NCI-H2081 (cell line): ENCODE measurements around the gene TLCD3B.

Source experiments
- DNase-seq, 2 experiments: peaks; one replicate each; lab custom pipeline; 2025; lab: John Stamatoyannopoulos, UW

TLCD3B gene, protein sequence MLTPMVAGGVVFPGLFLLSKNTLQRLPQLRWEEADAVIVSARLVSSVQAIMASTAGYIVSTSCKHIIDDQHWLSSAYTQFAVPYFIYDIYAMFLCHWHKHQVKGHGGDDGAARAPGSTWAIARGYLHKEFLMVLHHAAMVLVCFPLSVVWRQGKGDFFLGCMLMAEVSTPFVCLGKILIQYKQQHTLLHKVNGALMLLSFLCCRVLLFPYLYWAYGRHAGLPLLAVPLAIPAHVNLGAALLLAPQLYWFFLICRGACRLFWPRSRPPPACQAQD

DNA sequence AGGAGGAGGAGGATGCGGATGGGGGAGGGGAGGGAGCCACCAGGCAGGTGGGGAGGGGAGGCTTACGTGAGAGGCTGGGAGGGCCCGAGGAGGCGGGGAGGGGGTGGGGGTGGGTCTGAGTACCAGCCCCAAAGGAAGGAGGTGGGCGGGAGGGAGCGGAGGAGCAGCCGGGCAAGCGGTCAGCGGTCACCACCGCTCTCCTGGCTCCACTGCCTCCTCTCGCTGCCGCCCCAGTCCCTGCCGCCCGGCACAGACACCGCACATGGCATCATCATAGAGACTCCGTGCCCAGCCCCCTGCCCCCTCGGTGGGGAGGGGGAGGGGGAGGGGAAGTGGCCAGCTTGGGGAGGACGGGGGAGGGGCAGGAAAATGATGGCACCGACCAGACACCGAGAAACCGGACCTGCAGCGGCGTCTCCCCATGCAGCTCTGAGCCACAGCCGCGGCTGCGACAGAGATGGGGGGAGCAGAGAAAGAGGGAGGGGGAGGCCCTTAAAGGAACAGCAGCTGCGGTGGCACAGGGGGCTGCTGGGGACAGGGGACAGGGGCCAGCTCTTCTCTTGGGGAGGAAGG lies at the start of gene TLCD3B:
Gene TLCD3B (minus strand): TSS at position 431 of the 573 bp plus-strand sequence. CDS start 744 bp downstream, outside the sequence.
- DNase-seq, result peak in 1 of 2 experiments; percentile 20

DNA sequence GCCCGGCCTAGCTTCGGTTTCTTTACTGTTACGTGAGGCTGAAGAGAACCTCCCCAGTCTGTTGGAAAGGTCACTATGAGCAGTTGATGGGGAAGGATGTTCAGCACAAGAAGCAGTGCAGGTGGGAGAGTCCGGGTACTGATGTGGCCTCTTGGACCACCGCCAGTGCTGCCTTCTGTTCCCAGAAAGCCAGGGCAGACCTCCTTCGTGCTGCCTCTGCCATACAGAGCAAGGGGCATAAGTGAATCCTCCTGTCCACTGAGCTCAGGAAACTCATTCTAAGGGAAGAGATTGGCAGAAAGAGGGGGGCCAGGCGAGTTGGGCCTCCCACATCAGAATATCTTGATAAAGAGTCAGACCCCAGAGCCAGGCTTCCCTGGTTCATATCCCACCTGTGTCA lies 48.4 kb upstream of the TLCD3B start:
- DNase-seq, result no peak

DNA sequence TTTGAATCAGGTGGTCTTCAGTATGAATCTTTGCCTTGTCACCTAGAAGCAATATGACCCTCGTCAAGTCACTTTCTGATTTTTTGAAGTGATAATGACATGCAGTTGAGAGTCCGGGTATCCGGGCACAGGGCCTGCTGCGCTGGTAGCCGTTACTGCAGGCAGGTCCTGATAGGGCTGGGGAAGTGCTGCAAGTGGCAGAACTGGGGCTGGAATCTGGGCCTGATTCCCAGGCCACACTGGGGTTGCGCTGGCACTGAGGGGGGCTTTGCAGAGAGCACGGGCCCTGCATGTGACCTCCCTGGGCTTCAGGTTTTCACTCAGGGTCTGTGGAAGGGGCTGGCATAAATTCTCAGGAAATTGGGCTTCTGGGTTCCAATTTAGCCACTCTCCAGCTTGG lies 47.7 kb upstream of the TLCD3B start:
- no peak for DNase-seq

DNA sequence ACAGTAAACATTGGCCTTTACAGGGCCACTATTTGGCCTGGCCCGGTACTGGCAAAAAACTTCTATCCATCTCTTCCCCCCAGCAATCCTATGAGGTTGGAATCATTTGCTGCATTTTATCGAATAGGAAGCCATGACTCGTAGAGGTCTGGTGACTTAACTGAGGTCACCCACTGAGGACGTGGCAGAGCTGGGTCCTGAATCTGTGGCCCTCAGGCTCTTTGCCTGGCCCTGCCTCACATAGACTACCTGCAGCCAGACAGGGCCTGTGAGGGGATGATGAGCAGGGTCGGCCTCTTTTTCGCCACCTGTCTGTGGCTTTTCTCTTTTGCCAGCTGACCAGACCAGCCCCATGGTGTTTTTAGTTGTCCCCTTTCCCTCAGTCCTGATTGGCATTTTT lies 46.6 kb upstream of the TLCD3B start:
- no peak for DNase-seq

GRCh38 chr16:30076276-30076791 lies 45.3 kb upstream of the TLCD3B start:
- DNase-seq, result no peak

GRCh38 chr16:30075503-30076275 lies 44.6 kb upstream of the TLCD3B start, which contains the start of gene PPP4C:
PPP4C (plus strand) TSS chr16:30075994; CDS start chr16:30076378, 384 bp downstream.
- DNase-seq, result peak; percentile 74 to 82

DNA sequence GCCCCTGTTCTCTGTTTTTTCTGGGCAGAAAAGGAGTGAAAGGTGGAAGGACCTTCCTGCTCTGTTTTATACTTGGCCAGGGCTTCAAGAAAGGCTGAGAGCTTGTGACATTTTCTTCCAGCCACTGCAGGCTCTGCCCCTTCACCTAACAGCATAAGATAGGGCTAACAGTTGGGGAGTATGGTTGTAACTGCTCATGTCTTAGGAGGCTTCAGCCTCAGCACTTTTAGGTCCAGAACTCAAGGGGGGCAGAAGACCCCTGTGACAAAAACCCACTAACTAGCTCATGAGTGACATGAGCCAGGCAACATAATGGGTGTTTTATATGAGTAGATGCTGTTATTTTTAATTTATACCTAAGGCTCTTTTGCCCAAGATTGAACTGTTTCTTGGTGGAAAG lies 39.4 kb upstream of the TLCD3B start:
- DNase-seq, result no peak

DNA sequence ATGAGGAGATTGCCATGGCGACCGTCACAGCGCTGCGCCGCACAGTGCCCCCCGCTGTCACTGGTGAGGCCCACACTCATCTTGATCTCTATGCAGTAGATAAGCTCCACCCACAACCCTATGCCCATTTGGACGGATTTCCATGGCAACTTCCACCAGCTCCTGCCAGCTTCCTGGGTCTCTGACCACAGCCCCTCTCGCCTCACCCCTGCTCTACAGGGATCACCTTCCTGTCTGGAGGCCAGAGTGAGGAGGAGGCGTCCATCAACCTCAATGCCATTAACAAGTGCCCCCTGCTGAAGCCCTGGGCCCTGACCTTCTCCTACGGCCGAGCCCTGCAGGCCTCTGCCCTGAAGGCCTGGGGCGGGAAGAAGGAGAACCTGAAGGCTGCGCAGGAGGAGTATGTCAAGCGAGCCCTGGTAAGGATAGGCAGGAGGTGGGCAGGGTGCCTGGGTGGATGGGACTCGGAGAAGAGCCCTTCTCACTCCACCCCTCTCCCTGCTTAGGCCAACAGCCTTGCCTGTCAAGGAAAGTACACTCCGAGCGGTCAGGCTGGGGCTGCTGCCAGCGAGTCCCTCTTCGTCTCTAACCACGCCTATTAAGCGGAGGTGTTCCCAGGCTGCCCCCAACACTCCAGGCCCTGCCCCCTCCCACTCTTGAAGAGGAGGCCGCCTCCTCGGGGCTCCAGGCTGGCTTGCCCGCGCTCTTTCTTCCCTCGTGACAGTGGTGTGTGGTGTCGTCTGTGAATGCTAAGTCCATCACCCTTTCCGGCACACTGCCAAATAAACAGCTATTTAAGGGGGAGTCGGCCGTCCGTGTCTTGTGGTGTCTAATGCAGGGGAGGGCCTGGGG lies 38.8 kb upstream of the TLCD3B start:
- no peak for DNase-seq

DNA sequence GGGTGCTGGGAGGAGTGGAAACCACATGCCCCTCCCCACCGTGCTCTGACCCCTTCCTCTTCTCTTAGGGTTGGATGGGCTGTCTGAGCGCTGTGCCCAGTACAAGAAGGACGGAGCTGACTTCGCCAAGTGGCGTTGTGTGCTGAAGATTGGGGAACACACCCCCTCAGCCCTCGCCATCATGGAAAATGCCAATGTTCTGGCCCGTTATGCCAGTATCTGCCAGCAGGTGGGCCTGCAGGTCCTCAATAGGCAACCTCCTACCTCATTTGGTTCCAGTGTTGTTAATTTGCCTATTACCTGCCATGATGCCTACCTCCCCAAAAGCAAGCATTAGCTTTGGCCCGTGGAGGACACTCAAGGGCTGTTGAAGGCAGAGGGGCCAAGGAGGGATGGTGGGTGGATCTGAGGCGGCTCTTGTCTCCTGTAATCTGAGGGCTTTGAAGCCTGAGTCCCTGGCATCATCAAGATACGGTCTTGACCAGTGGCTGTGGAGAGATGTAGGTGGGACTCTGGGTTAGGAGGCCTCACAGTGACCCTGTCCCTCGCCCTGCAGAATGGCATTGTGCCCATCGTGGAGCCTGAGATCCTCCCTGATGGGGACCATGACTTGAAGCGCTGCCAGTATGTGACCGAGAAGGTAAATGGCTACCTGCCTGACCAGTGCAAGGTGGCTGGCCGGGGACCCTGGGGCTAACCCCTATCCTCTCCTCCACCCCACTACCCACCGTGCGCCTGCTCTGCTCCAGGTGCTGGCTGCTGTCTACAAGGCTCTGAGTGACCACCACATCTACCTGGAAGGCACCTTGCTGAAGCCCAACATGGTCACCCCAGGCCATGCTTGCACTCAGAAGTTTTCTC lies 37.9 kb upstream of the TLCD3B start:
- DNase-seq, result no peak

DNA sequence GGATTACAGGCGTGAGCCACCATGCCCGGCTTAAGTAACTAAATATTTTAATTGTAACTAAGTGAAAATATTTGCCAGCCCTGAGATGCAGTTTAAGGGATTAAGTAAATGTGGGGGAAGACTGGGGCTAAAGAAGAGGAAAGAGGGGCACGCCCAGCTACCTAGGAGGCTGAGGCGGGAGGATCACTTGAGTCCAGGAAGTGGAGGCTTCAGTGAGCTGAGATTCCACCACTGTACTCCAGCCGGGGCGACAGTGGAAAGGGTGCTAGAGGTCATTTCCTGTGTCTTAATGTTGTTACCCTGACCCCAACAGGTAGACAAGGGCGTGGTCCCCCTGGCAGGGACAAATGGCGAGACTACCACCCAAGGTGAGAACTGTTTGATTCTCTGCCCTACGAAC lies 37.3 kb upstream of the TLCD3B start:
- DNase-seq, result no peak

- DNase-seq, result no peak
Observed at GRCh38 chr16:30067584-30067916, 36.5 kb upstream of the TLCD3B start.

GRCh38 chr16:30066761-30067583 lies 35.9 kb upstream of the TLCD3B start:
- no peak for DNase-seq

DNA sequence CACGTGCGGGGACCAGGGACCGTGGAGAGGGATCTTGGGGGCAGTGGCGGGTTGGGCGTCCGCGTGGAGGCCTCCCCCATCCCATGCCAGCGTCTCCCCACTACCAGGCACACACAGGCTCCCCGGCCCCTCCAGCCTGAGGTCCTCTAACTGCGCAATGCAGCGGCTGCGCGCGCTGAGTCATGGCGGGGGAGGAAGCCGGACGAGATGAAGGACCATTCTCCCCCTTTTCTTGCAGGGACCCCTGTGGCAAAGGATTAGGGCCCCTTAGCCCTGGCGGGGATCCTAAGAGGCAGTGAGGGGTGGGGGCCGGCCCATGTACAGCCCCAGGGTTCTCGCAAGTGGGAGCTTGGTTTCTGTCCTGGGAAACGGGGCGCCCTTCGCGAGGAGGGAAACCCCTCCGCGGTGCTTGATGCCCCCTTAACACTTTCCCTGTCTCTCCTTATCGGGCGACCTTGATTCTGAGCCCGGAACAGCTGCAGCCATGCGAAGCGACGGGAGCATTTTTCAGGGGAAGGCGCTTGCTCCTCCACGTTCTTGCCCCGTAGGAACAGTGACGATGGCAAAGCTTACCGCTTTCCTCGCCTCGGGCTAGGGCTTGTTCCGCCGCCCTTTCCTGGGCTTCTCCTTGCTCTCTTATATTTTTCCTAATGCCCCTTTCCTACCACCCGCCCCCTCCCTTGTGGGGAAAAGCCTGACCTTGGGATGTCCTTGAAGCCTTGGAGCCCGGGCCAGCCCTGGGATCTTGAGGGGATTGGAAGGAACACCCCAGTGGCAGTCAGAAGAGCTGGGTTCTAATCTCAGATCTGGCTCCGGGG lies 35.1 kb upstream of the TLCD3B start:
- no peak for DNase-seq

GRCh38 chr16:30065102-30065942 lies 34.3 kb upstream of the TLCD3B start, which contains the start of gene ALDOA:
ALDOA (plus strand) TSS chr16:30065760; CDS start chr16:30066898, 1,138 bp downstream.
- peak; percentile 93 to 94 for DNase-seq

DNA sequence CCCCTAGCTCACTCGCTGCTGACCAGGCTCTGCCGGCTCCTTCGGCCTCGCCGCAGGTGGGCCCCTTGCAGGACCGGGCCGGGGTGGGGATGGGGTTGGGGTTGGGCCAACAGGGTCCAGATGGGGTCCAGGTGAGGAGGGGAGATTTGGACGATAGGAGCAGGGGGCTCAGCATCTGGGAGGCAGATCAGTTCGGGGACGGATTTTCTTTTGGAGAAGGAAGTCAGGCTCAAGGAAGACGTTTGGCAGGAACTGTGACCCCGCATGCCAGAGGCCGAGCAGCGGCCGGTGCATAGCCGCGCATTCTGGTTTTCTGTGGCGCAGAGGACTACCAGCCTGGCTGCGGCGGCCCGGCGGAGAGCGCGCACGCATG lies 33.6 kb upstream of the TLCD3B start:
- no peak for DNase-seq

- DNase-seq, result peak; percentile 52 to 77
Observed at GRCh38 chr16:30063893-30064728, 33.0 kb upstream of the TLCD3B start.

DNA sequence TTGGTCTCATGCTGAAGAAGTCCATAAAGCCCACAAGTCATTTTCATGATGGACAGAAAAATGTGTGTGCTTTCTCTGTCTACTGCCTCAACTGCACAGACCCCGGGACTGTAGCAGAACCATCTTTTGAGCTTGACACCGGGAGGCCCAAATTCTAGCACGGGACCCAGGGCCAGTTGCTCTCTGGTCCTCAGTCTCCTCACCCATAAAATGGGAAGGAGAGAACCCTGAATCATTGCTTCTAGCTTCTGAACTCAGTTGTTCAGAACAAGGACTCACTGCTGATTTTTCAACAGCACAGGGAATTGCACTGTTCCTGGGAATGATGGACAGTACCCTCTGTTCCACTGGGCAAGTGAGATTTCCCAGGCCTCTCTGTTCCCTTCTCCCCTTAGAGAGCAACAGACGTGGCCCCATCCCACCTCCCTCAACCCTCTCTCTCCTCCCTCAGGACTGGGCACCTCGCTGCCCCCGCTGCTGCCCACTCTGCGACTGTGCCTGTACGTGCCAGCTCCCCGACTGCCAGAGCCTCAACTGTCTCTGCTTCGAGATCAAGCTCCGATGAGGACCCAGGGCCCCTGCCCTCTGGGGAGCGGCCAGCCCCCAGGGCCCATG lies 32.3 kb upstream of the TLCD3B start:
- no peak for DNase-seq
